H7 (cell line): ENCODE measurements around the gene FMN1. TPM values are rescaled to one million over a fixed set of nuclear protein-coding genes. Genes with fewer than 3 reads are reported as not detected.

Experiments
- DNase-seq: peaks from one replicate; pipeline ENCODE4 v3.0.0; 2012
- H3K27me3 ChIP-seq: 2 replicates; pipeline ENCODE4 v1.6.0; 2011; ENCODE audit warnings: mild to moderate bottlenecking, low read length; ENCODE audit not compliant: control insufficient read depth, insufficient read depth
- H3K36me3 ChIP-seq: replicated peaks from 2 replicates; pipeline ENCODE4 v1.5.1; 2011; ENCODE audit warnings: low read length; ENCODE audit not compliant: control insufficient read depth, insufficient read depth
- H3K4me3 ChIP-seq: 2 replicates; pipeline ENCODE4 v1.5.1; 2011; ENCODE audit warnings: low read depth, mild to moderate bottlenecking, control low read depth, low read length, moderate library complexity; ENCODE audit not compliant: insufficient read depth
- total RNA-seq: library from RNA; depleted of rRNA; stranded (reverse); fragments of >200 nt; shearing (Covaris generic); gene quantifications from 2 replicates; pipeline ENCODE4 v1.2.3, GENCODE V29; 2014

Gene FMN1
- total RNA-seq, 1 experiment from 2014 or later = 1.7 TPM

GRCh38 chr15:32887090-32887489 lies 307.4 kb downstream of the FMN1 start:
- Histone ChIP-seq H3K36me3 (no peaks in the 10 kb centered on the region), H3K27me3 (no peaks in the 10 kb centered on the region), H3K4me3 (no peak overlapping the region)
- no peak for DNase-seq

DNA sequence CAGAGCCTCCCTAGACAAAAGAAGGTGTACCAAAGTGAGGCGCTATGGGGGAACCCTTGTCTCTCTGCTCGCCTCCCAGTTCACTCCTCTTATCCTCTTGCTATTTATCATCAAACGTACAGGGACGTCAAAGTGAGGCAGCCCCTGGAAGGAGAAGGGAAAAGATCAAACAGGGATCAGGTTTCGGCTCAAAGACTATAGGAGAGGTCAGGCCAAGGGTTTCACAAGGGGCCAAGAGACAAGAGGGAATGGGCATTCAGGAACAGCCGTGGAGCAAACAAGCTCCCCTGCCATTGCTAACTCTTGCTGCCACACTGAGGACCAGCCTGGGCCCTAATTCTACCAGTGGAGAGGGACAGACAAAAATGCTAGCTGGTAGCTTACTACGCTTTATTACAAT lies 308.1 kb downstream of the FMN1 start:
- H3K4me3 ChIP-seq = no peak overlapping the region
- H3K27me3 ChIP-seq = no peaks in the 10 kb centered on the region
- no peaks in the 10 kb centered on the region for H3K36me3 ChIP-seq
- DNase-seq = no peak

GRCh38 chr15:32885713-32886112 lies 308.8 kb downstream of the FMN1 start:
- no peaks in the 10 kb centered on the region for H3K36me3 ChIP-seq
- no peak overlapping the region for H3K4me3 ChIP-seq
- no peaks in the 10 kb centered on the region for H3K27me3 ChIP-seq
- no peak for DNase-seq

GRCh38 chr15:32884146-32884545 lies 310.4 kb downstream of the FMN1 start:
- no peaks in the 10 kb centered on the region for H3K36me3 ChIP-seq
- no peak overlapping the region for H3K4me3 ChIP-seq
- no peaks in the 10 kb centered on the region for H3K27me3 ChIP-seq
- DNase-seq = no peak

DNA sequence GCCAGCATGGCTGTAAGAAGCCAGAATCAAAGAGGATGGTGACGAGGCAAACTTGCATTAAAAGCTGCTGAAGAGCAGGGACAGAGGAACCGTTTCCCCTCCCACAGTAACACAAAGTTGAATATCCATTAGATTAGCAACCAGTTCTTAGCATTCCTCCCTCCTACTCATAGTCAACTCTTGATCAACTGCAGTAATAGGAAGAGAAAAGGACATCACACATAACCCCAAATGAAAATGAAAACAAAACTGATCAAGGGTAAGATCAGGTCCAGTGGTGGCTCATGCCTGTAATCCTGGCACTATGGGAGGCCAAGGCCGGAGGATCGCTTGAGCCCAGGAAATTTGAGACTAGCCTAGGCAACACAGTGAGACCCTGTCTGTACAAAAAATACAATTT lies 311.6 kb downstream of the FMN1 start:
- DNase-seq = no peak
- Histone ChIP-seq H3K36me3 (no peaks in the 10 kb centered on the region), H3K27me3 (no peaks in the 10 kb centered on the region), H3K4me3 (no peak overlapping the region)

GRCh38 chr15:32881528-32881927 lies 313.0 kb downstream of the FMN1 start:
- no peak for DNase-seq
- H3K36me3 ChIP-seq = no peaks in the 10 kb centered on the region
- H3K27me3 ChIP-seq = no peaks in the 10 kb centered on the region
- H3K4me3 ChIP-seq = no peak overlapping the region

DNA sequence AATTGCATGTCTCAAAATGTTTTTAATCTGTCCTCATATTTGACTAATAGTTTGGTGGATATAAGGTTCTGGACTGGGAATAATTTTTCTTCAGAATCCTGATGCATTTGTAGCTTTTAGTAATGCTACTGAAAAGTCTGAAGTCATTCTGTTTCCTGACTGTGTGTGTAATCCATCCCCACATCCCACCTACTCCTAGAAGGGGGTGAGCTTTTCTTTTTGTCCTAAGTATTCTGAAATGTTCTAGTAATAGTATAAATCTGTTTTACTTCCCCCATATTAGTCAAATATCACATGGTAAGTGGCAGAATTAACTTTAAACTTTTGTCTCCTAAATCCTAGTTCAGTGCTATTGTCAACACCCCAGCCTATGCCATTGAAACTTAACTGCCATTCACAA lies 313.9 kb downstream of the FMN1 start:
- no peaks in the 10 kb centered on the region for H3K36me3 ChIP-seq
- no peak overlapping the region for H3K4me3 ChIP-seq
- DNase-seq = no peak

DNA sequence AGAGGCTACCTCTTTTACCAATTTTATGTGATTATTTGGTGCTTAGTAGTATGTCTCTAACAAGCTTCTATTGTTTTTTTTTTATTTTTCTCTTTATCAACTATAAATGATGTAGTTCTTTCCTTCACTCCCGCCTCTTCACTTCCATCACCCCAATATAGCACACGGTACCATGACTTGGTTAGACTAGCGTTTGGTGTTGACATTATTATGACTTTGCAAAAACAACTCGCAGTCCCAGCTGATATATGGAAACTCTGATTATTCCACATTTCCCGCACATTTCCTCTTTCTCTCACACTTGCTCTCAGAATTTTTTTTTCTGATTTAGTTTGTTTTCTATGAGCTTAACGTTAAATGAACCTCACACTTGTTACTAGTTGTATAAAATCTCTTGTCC lies 314.5 kb downstream of the FMN1 start:
- Histone ChIP-seq H3K36me3 (no peaks in the 10 kb centered on the region), H3K4me3 (no peak overlapping the region), H3K27me3 (no peaks in the 10 kb centered on the region)
- no peak for DNase-seq

More for the DNA sequence above, 313.9 kb downstream of the FMN1 start:
- no peaks in the 10 kb centered on the region for H3K27me3 ChIP-seq

DNA sequence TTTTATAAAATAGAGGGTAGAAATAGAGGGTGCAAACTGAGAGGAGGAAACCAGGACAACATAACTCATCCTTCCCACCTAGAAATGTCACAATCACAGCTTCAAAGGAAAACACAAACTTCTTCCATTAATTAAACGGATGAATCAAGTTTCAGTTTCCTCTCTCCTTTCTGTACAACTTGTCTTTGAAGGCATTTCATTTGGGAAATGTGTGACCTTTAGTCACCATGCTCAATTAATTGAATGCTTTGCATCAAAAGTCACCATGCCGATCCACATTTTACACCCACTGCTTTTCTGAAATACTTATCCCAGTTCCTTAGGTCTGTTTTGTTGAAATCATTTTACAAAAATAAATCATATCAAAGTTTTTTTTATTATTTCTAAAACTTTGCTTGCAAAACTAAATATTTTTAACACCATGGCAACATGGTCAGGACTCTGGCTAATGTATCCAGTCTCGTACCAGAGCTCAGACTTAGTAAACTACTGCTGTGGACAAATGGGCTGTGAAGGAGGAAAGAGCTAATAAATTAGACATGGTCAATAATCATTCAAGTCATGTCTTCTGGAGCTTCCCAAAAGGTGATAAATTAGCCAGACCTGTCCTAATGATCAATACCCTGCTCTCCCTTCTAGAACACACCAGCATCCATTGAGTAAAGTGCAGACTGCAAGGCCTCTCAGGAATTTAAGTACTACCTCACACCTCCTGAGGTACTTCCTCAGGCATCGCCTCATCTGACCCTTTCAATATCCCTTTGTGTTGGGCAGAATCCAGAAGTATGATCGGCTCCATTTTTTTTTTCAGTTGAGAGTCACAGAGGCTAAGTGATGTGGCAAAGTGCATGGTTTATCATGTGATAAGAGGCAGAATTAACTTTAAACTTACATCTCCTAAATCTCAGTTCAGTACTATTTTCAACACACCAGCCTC lies 315.4 kb downstream of the FMN1 start:
- H3K27me3 ChIP-seq = no peaks in the 10 kb centered on the region
- no peaks in the 10 kb centered on the region for H3K36me3 ChIP-seq
- H3K4me3 ChIP-seq = no peak overlapping the region
- no peak for DNase-seq

DNA sequence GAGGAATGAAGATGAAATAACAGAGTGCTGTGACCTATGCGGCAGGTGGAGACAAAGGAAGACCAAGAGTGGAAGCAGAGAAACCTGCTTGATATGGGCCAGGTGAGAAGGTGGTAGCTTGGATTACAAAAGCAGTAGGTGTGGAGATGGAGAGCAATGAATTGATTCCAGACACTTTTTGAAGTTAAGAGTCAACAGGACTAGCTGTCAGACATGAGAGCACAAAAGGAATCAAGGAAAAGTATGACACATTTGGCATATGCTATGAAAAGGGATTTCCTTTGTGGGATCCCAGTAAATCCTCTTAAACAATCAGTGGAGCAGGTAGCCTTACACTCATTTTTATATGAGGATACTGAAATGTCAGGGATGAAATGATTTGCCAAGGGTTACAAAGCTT lies 316.2 kb downstream of the FMN1 start:
- H3K36me3 ChIP-seq = no peaks in the 10 kb centered on the region
- H3K4me3 ChIP-seq = no peak overlapping the region
- DNase-seq = no peak
- H3K27me3 ChIP-seq = no peaks in the 10 kb centered on the region

- Histone ChIP-seq H3K36me3 (no peaks in the 10 kb centered on the region), H3K4me3 (no peak overlapping the region), H3K27me3 (no peaks in the 10 kb centered on the region)
- DNase-seq = no peak
Observed at GRCh38 chr15:32877252-32878019, 317.1 kb downstream of the FMN1 start.

GRCh38 chr15:32873284-32874114 lies 321.0 kb downstream of the FMN1 start:
- Histone ChIP-seq H3K36me3 (no peaks in the 10 kb centered on the region), H3K4me3 (no peak overlapping the region), H3K27me3 (no peaks in the 10 kb centered on the region)
- DNase-seq = no peak

- DNase-seq = no peak
- Histone ChIP-seq H3K27me3 (no peaks in the 10 kb centered on the region), H3K36me3 (no peaks in the 10 kb centered on the region), H3K4me3 (no peak overlapping the region)
Observed at GRCh38 chr15:32872621-32873283, 321.8 kb downstream of the FMN1 start.

DNA sequence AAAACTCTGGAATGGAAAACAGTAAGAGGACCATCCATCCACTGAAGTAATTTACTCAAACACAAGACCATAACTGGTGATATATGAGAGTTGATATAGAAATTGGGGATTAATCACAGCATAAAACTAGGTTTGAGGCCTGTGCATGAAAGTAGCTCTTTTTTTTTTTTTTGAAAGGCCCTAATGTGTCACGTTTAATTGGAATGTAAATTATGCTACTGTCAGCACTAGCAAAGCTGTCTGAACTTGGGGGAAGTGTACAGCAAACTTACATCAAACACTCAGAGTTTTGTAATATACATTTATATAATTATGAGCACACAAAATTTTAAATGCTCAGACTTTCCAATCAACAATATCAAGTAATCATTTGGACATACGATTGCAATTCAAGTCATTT lies 322.6 kb downstream of the FMN1 start:
- DNase-seq = no peak
- H3K27me3 ChIP-seq = no peaks in the 10 kb centered on the region
- no peaks in the 10 kb centered on the region for H3K36me3 ChIP-seq
- no peak overlapping the region for H3K4me3 ChIP-seq
